Midbrain (tissue), 1 donor: ENCODE measurements around the gene SH3PXD2B.

Experiments used
- DNase-seq: peaks from one replicate; lab custom pipeline; 2025; lab: John Stamatoyannopoulos, UW

Gene SH3PXD2B

DNA sequence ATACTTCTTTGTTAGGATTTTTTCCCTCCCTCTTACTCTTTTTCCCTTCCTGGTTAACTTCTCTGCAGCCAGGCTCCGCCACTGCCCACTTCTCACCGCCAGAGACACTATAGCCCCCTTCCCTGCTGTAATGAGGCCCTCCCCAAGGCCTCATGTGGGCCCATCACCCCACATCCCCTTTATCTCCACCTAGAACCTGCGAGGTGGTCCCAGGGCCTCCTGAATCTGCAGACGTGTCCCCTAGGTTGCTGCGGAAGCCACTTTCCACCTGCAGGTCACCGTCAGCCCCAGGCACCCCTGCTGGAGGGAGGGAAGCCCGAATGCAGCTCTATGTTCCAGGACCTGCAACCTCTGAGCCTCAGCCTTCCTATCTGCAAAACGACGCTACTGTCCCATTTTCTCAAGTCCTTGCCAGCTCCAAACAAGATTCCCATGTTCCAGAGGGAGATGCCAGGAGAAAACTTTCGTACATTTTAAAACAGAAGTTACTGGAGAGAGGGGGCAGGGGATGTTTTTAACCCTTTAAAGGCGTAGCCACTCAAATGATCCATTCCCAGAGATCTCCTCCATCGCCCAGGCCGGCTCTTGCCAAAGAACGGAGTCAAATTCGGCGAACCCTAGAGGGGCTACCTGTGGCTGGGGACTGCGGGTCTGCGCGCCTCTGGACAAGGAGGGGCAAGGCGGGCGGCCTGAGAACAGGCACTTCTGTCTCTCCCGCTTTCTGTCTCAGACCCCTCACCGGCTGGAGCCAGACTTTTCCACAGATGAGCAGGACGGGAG is 929 bp downstream of the SH3PXD2B start:
- no peak for DNase-seq

DNA sequence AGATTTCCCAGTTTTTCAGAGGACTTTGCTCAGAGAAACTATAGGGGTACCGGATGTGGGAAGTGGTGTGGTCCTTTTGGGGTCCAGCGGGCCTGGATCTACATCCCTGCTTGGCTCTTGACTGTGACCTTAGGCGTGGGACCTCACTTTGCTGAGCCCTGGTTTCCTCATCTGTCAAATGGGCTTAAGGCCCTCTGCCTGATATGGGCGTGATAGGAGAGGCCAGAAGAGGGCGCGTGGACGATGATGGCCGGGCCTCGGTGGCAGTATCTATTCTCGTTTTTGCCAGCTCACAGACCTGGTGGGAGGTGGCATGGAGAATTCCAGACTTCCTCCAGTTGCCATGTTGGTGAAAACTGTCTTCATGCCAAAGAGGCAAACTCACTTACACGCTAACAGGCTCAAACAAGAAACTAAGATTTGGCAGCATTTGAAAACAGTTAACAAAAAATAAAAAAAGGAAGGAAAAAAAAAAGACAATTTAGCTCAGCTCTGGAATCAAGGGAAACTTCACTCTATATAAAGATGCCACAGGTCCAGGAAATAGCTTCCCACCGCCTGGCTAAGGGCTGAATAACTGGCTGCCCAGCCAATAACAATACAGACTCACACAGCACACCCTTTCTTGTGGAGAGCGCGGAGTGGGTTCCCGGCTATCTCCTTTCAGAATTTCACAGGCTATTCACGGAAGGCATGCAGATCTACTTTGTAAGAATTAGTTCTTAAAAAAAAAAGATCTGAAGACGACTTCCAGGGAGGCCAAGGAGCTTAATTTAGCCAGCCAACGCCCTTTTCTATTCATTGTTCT is 1.7 kb downstream of the SH3PXD2B start:
- DNase-seq: peak; percentile 54

DNA sequence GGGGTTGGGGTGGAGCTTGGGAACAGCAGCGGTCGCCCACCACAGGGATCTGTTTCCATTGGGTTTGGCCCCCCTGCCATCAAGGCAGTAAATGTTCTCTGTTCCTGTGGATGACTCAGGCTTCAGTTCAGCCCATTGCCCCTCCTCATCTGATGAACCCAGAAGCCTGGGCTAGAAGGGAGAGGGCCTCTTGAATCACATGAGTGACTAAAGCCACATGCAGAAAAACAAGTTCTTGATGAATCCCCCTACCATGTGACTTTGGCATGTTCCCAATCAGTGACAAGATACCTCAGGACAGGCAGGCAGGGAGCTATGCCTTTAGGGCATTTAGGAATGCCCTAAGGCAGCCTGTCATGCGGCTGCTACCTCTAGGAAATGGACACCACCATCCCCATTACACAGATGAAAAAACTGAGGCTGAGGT is 2.5 kb downstream of the SH3PXD2B start:
- DNase-seq: no peak

DNA sequence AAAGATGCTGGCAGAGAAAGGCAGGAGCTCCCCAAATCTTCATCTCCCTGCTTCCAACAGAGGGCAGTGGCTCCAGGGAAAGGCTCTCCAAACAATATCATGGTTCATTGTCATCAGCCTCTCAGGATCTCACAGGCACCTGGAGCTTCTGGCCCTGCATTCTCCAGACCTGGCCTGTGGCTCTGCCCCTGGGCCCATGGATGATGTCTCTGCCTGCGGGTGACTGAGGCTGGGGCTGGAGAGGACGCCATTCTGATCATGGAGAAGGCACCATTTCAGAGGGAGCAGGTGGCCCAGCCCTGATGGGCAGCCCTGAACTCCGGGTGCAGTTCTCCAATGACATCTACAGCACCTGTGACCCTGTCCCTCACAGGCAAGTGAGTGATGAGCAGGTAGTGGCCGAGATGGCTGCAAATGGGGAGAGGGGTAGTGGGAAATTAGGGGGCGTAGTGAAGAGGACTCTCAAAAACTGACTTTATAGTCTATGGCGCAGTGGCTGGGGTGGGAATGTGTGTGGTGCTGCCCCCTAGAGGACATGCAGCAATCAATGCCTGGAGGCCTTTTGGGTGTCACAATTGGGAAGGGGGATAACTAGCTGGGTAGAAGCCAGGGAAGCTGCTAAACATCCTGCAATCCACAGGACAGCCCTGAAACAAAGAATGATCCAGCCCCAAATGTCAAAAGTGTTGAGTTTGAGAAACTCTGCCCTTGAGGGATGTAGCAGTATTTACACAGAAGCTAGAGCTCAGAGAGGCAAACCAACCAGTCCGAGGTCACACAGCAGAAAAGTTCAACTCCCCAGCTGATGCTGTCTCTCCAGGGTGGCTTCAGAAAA is 3.2 kb downstream of the SH3PXD2B start:
- peak; percentile 72 for DNase-seq

DNA sequence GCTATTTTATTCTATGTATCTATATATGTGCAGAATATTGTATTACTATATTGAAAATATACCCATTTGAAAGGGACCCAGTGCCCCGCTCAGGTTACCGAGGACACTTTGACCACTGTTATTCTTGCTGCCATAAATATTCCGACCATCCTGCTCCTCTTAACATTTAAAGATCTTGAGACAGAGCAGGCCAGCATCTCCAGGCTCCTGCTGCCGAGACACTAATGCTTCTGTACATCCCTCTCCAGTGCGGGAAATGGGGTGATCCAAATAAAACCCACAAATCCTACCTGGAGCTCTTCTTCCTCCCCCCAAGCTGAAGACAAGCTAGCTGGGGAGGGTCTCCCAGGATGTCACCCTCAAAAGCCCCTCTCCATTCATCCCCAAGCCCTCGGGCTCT is 3.9 kb downstream of the SH3PXD2B start:
- DNase-seq: no peak

DNA sequence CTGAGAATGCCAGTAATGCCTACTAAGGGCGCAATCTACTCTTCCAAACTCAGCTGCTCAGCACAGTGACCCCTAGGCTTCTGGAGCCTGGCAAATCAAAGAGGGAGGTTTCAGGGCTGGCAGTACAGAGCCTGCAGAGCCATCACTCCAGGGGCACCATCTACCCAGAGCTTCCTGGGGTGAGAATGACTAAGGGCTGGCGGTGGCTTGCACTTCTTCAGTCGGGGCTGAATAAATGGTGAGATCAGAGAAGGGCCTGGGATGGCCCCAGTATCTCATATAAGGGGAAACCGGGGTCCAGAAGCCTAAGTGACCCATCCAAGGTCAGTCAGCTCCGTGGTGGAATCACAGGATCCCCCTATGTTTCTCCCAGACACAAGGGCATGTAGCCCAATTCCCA is 5.3 kb downstream of the SH3PXD2B start:
- no peak for DNase-seq

DNA sequence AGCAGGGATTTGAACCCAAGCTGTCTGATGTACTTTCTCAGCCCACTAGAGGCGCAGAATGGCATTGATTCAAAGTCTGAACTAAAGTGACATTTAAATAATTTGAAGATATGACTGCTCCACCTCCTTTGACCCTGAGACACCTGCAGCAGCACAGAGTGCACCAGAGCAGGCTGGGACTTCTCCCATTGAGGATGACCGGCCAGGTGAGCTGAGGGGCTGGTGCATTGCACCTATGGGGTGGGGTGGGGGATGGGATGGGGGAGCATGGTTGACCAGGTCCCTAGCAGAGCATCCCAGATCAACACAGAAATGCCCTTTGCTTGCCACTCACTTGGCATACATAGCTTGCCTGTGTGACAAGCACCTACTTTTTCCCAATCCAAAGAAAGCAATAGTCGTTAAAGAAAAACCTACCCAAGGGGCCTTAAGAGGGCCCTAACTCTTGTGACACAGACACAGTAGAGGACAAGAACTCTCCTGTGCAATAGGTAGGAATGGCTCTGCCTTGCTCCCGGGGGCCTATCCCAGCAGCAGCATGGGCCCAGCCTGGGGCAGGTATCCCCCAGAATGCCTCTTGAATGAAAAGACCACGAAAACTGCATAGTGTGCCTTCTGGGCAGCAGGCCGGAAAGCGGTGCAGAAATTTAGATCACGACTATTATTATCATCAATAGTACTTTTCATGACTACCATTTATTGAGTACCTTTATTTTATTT is 6.5 kb downstream of the SH3PXD2B start:
- no peak for DNase-seq

DNA sequence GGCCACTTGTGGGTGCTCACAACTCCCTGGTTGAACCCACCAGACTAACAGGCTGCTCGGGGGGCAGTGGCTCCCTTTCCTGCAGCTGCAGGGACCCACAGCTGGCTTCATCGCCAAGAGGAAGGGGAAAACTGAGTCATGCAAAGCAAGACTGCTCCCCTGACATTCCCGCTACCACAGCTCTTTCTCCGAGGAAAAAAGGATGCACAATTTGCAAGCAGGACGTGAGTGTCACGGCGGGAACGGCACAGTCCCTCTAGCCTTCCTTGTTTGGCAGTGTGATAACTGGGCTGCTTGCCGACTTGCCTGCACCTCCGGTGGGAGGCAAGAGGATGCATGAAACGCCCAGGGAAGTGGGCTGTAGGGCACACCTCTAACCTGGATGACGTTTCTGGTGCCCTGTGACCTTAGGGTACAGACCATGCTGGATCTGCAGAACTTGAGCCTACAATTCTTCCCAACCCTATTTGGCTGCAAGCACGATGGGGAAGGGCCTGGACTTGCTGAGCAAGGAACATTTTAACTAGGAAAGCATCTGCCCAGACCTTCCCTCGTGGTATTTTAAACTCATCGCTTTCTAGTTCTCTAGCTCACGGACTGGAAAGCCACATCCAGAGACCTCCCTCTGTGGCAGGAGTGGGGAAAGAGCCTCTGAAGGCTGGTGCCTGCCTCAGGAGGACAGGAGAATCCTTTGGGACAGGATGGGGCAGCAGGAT is 7.8 kb downstream of the SH3PXD2B start:
- DNase-seq: no peak

DNA sequence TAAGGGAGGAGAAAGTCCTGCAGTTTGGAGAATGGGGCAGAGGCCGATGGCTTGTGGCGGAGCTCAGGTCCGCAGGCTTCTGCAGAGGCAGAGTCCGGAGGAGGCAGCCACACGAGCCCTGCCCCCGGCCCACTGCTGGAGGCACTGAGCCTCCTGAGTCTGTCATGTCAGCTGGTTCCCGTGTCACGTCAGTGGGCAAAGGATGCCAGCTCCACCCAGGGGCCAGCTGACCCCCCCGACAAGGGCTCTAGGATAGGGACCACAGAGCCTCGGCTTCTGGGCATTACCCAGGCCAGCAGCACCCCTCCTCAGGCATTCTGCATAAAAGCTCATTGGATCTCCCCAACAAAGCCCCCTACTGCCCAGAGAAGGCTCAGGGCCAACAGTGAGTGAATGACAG is 8.5 kb downstream of the SH3PXD2B start:
- DNase-seq: no peak

DNA sequence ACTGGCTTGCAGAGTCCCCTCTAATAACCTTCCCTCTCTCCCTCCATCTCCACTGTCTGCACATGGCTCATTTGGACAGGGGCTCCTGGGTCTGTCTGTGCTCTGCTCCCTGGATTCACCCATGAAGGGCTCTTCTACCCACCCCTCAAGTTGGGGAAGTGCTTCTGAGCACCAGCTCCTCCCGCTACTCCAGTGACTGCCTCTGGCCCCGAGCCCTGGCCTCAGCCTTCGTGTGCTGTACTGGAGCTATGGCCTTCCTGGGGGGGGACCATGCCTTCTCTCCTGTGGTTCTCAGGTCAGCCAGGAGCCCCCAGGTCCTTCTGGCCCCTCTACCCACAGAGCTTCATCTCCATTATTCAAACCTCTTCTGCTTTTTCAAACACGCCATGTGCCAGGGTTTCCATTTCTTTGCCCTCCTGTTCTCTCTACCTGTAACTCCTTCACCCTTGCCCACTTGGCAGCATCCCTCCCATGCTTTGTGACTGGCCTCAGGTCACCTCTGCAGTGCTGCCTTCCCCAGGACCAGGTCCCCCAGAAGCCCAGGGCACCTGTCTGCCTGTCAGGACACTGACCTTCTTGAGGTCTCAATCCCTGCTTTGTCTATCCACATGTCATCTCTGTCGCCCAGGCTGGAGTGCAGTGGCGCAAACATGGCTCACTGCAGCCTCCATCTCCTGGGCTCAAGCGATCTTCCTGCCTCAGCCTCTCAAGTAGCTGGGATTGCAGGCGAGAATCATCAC is 9.5 kb downstream of the SH3PXD2B start:
- DNase-seq: no peak

DNA sequence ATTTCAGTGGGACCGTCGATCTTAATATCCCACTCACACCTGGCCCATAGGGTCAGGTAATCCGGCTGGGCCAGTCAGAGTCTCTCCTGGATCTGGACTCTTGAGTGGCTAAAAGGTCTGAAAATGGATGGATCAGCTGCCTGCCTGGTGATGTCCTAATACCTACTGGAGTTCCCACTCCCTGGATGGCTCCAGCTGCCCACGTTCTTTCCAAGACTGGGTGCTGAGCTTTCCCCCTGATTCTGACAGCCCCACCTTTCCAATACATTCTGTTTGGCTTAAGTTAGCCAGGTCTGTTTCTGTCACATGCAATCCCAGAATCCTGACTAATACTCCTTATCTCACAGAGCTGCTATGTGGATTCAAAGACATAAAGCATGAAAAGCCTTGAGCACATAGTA is 10.2 kb downstream of the SH3PXD2B start:
- DNase-seq: no peak

DNA sequence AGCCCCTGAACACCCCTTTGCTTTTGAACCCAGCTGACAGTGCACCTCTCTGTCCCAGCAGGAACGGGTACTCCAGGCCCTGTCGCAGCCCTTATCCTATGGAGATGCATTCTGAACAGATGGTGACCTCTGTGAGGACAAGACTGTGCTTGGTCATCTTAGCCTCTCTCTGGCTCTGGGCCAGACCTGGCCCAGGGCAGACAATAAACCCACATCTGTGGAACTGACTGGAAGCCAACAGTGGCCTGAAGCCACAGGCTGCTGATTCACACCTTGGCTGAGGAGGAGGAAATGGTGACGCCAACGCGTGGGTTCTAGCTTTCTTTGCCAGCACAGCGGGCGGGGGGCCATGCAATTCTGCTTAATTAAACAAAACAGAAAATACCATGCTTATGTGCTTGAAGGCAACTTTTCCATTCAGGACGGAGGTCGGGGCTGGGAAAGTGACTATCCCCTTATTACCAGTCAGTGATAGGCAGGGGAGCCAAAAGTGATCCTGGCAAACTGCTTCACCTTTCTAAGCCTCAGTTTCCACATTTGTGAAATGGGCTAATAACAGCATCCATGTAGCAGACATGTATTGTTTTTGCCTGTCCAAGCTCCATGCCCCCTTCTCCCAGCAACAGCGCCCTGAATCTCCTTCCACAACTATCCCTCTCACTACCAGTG is 10.8 kb downstream of the SH3PXD2B start:
- DNase-seq: no peak

DNA sequence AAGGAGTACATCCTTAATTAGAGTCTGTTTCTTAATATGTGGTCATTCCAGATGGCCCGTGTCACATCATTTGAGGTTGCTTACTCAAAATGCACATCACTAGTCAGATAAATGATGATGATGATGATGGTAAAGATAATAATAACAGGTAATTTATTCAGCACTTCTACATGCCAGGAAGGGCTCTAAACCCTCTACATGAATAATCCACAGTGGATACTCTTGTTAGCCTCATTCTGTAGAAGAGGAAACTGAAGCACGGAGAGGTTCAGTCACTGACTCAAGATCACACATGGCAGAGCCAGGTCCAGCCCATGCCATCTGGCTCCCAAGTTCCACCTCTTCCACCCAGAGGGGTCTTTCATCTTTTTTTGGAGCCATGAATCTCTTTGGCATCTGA is 11.7 kb downstream of the SH3PXD2B start:
- DNase-seq: no peak

DNA sequence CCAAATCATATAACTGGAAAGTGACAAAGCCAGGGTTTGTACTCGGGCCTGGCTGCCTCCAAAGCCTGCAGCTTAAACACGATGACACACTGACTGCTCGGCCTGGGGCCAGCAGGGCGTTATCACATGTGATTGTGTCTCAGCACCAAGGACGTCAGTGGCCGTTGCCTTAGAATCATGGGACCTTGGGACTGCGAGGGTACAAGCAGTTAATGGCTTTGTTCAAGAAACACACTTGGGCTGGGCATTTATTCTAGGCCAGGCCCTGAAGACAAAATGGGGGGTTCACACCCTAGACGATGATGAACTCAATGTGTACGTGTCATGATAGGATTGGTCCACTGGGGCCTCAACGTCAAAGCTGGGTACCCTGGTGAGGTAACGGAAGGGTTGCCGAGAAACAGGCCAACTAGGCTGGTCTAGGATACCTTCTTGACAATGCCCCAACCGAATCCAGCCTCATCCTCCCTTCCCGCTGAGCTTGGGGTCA is 13.0 kb downstream of the SH3PXD2B start:
- peak; percentile 46 for DNase-seq

DNA sequence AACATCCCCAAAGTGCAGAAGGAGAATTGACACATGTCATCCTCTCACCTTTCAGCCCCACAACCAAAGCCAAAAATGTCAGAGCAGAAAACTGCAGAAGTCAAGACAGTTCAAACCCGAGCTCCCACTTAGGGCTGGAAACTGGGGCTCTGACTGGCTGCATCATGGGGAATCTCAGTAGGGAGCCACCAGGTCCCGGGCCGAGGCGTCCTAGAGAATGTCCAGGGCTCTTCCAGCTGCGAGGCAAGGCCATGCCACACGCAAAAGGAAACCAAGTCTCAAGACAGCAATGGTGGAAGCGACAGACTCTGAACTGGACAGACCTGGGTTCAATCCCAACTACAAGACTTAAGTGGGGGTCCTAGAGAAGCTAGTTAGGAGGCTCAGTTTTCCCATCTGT is 13.8 kb downstream of the SH3PXD2B start:
- DNase-seq: no peak

DNA sequence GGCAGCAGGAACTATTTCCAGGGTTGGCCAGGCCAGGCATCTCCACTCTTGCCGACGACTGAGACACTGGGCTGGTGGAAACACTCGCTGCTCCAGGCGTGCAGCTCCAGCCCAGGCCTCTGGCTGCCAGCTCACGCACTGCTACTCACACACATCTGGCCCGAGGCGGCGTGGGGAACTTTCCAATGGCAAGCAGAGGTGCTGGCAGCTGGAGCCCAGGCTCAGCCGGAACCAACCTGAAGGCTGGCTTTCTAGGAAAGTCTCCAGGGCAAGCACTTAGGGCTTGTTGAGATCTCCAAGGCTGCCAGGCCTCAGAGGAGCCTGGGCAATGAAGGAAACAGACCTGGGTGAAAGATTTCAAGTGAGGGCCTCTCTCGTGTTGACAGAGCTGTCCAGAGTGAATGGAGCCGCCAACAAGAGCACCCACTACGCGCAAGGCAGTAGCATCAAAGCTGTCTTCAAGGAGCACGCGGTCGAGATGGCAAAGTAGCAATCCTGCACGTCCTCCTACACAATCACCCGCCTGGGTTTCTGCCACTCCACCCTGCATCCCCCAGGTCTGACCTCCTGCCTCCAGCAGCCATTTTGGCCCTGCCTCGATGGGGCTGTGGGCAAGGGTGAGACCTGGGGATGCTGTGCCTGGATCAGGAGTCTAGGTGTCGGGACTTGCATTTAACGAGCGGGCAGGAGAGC is 14.4 kb downstream of the SH3PXD2B start:
- DNase-seq: no peak

DNA sequence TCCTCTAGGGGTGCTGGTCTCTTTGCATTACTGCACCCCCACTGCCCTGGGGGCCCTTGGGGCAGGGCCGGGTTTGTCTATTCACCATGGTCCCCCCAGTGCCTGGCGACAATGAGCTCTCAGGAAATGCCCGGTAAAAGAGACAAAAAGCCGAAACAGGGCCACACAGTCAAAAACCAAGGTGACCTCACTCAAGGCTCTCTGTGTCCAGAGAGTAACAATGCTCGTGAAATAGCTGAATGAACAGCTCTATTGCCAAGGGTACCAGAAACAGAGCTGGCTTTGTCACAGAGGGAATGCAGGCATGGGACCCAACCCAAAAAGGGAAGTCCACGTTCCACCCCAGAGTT is 16.0 kb downstream of the SH3PXD2B start:
- peak; percentile 81 for DNase-seq

DNA sequence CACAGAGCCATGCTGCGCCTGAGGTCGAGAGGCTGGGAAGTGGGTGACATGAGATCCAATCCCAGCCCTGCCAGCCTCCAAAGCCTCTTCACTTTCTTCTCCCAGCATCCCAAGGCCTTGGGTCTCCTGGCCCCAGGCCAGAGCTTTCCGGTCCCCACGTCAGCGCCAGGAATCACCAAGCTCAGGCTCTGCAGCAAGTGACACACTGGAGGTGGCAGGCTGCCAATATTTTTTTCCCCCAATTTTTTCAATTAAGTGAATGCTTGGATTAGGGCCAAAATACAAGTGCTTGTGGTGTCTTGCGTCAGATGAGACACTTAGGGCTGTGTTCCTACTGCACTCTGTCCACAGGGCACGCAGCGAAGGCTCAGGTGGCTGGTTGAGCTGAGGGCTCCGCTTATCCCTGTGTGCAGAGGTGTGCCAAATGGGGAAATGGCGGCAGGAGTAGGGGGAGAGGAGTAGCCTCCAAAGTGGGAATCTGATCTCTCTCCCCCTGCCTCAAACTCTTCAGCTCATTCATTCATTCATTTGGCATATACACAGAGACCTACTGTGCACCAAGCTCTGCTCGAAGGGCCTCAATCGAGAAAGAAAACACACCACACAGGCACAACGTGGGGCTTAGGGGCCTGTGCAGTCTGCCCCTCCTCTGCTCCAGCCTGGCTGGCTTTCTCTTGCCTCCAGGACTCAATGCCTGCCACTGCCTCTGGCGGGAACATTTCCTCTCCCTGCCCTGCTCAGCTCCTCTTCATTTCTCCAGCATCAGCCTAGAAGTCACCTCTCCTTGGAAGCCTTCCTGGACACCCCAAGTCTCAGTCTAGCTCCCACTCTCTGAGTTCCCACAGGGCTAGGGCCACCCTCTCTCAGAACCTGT is 16.6 kb downstream of the SH3PXD2B start:
- DNase-seq: peak; percentile 81
